ACC112 (cell line): ENCODE measurements around the gene C17orf67.

Source experiments
- H2AFZ ChIP-seq: fragments of 200-600 bp; sonication (generic); one replicate; pipeline ENCODE4 v1.6.0; 2017; ENCODE audit warnings: antibody characterized with exemption, low read length; ENCODE audit not compliant: unreplicated experiment
- H3K27ac ChIP-seq: fragments of 200-600 bp; sonication (generic); 2 replicates; pipeline ENCODE4 v1.5.1; 2014; ENCODE audit warnings: low read depth, mild to moderate bottlenecking, antibody characterized with exemption, low read length, moderate library complexity
- H3K27me3 ChIP-seq: fragments of 200-600 bp; sonication (generic); 2 replicates; pipeline ENCODE4 v1.6.1; 2014; ENCODE audit warnings: mild to moderate bottlenecking, antibody characterized with exemption, low read length, moderate library complexity, mixed read lengths; ENCODE audit not compliant: insufficient read depth
- H3K36me3 ChIP-seq: fragments of 200-600 bp; sonication (generic); 2 replicates; pipeline ENCODE4 v1.6.1; 2016; ENCODE audit warnings: mild to moderate bottlenecking, antibody characterized with exemption, low read length, moderate library complexity, mixed read lengths; ENCODE audit not compliant: insufficient read depth
- H3K4me1 ChIP-seq: fragments of 200-600 bp; sonication (generic); one replicate; pipeline ENCODE4 v1.6.1; 2016; ENCODE audit warnings: low read length, mixed read lengths; ENCODE audit not compliant: insufficient read depth, unreplicated experiment, control insufficient read depth
- H3K4me3 ChIP-seq: fragments of 200-600 bp; sonication (generic); 2 replicates; pipeline ENCODE4 v1.5.1; 2014; ENCODE audit warnings: mild to moderate bottlenecking, low read depth, low read length
- H3K79me2 ChIP-seq: fragments of 200-600 bp; sonication (generic); one replicate; pipeline ENCODE4 v1.6.0; 2016; ENCODE audit warnings: low read length; ENCODE audit not compliant: control insufficient read depth, unreplicated experiment, insufficient read depth

Gene C17orf67

DNA sequence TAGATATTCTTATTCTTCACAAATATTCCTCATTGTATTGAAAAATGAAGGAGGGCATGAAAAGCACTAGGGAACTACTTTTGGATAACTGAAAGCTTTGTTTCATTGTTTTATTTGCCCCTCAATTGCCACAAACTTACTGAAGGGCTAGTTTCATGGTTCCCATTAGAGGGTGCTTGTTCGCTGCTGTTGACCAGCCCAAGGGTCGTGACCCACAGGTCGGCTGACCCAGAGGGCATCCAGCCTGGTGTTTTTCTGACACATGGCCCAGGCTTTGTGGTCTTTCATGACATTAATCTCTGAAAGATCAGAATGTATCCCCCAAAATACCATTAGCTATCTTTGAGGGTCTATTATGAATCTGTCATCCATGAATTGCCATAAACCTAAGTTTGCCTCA is 30.3 kb upstream of the C17orf67 start:
- Histone ChIP-seq H3K27me3 (no peaks in the 10 kb centered on the region), H3K4me3 (no peak overlapping the region), H3K79me2 (no peaks in the 10 kb centered on the region), H3K27ac (no peak overlapping the region), H3K4me1 (peaks cover 5% of the 10 kb centered on the region), H2AFZ (no peak overlapping the region), H3K36me3 (no peaks in the 10 kb centered on the region)

GRCh38 chr17:56861899-56862298 is 28.2 kb upstream of the C17orf67 start:
- Histone ChIP-seq H3K79me2 (no peaks in the 10 kb centered on the region), H2AFZ (no peak overlapping the region), H3K36me3 (no peaks in the 10 kb centered on the region), H3K4me1 (no peaks in the 10 kb centered on the region), H3K4me3 (no peak overlapping the region), H3K27ac (no peak overlapping the region), H3K27me3 (no peaks in the 10 kb centered on the region)

DNA sequence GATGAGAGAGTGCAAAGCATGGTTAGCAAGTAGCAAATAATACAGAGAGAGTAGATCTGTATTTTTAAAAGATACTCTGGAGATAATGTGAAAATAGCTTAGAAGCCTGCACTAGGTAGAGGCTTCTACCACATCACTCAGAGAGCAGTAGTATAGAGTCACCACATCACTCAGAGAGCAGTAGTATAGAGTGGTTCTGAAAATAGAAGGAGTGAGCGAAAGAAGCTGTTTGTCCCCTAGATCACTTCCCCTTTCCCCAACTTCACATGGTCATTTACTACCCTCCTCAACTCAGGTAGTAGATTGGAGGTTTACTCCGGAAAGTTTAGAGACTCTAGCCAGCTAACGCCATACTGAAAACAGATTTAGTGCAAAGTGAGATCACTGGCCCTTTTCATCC is 17.3 kb upstream of the C17orf67 start:
- no peaks in the 10 kb centered on the region for H3K27me3 ChIP-seq
- no peak overlapping the region for H3K27ac ChIP-seq
- H3K79me2 ChIP-seq, result no peaks in the 10 kb centered on the region
- no peaks in the 10 kb centered on the region for H3K4me1 ChIP-seq
- H3K36me3 ChIP-seq, result no peaks in the 10 kb centered on the region; the same call in 1 of the 2 replicates
- no peak overlapping the region for H2AFZ ChIP-seq
- no peak overlapping the region for H3K4me3 ChIP-seq

- H3K36me3 ChIP-seq, result no peaks in the 10 kb centered on the region; the same call in 1 of the 2 replicates
- no peaks in the 10 kb centered on the region for H3K27me3 ChIP-seq
- H3K27ac ChIP-seq, result no peak overlapping the region
- no peak overlapping the region for H2AFZ ChIP-seq
- H3K4me1 ChIP-seq, result no peaks in the 10 kb centered on the region
- H3K79me2 ChIP-seq, result no peaks in the 10 kb centered on the region
- no peak overlapping the region for H3K4me3 ChIP-seq
Observed at GRCh38 chr17:56850591-56850990, 16.9 kb upstream of the C17orf67 start.

GRCh38 chr17:56849131-56849530 is 15.4 kb upstream of the C17orf67 start:
- Histone ChIP-seq H3K36me3 (peaks cover 2% of the 10 kb centered on the region; the same call in 1 of the 2 replicates), H3K4me3 (no peak overlapping the region), H3K4me1 (no peaks in the 10 kb centered on the region), H3K27me3 (no peaks in the 10 kb centered on the region), H3K79me2 (no peaks in the 10 kb centered on the region), H3K27ac (no peak overlapping the region), H2AFZ (no peak overlapping the region)

DNA sequence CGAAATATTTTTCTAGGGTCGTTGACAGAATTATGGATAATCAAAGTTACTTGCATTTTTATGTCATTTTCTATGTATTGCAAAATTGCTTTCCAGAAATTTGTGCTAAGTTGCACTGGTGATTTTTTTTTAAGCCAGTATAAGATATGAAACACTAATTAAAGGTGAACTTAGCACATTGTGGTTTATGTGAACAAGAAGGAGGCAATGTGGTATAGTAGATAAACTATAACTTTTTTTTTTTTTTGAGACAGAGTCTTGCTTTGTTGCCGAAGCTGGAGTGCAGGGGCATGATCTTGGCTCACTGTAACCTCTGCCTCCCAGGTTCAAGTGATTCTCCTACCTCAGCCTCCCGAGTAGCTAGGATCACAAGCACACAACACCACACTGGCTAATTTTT is 13.4 kb upstream of the C17orf67 start:
- 0 out of 2 replicates have a peak, but pooled peaks cover 2% of the 10 kb centered on the region for H3K36me3 ChIP-seq

DNA sequence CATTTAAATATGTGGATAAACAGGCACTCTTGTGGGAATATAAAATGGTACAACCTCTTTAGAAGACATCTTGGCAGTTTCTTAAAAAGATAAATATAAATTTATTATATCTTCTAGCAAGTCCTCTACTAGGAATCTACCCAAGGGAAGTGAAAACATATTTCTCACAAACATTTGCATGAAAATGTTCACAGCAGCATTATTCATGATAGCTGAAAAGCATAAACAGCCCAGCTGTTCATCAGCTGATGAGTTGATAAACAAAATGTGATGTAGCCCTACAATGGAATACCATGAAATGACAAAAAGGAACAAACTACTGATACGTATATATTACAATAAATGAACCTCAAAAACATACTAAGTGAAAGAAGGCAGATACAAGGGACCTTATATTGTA is 12.2 kb upstream of the C17orf67 start:
- H3K27ac ChIP-seq, result no peak overlapping the region
- H3K79me2 ChIP-seq, result no peaks in the 10 kb centered on the region
- H2AFZ ChIP-seq, result no peak overlapping the region
- H3K27me3 ChIP-seq, result no peaks in the 10 kb centered on the region
- H3K4me1 ChIP-seq, result no peaks in the 10 kb centered on the region
- H3K36me3 ChIP-seq, result 0 out of 2 replicates have a peak, but pooled peaks cover 2% of the 10 kb centered on the region
- H3K4me3 ChIP-seq, result no peak overlapping the region

More for the DNA sequence above, 13.4 kb upstream of the C17orf67 start:
- no peak overlapping the region for H3K27ac ChIP-seq
- H3K4me3 ChIP-seq, result no peak overlapping the region
- no peaks in the 10 kb centered on the region for H3K27me3 ChIP-seq
- no peaks in the 10 kb centered on the region for H3K79me2 ChIP-seq
- no peak overlapping the region for H2AFZ ChIP-seq
- no peaks in the 10 kb centered on the region for H3K4me1 ChIP-seq

DNA sequence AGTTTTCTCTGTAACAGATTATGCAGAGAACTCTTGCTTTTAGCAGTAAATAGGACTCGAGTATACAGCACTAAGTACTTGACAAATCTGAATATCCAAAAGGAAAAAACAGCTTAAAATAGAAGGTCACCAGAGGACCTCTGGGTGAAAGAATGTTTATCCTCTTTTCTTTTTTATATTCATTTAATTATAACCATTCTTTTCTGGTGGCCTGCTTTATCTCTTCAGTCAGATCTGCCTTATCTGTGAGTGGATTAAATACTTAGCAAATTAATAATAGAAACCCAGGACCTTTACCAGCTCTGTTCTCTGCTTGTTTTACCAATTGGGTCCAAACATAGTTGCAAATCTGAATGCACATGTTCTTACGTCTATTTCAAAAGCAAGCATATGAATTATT is 8.9 kb upstream of the C17orf67 start:
- Histone ChIP-seq H3K4me1 (no peaks in the 10 kb centered on the region), H3K36me3 (0 out of 2 replicates have a peak, but pooled peaks cover 2% of the 10 kb centered on the region), H3K79me2 (no peaks in the 10 kb centered on the region), H3K27me3 (no peaks in the 10 kb centered on the region), H3K4me3 (no peak overlapping the region), H2AFZ (no peak overlapping the region), H3K27ac (no peak overlapping the region)

GRCh38 chr17:56838687-56839086 is 5.0 kb upstream of the C17orf67 start:
- peaks cover 16% of the 10 kb centered on the region for H3K79me2 ChIP-seq
- H3K4me3 ChIP-seq, result no peak overlapping the region
- H3K27ac ChIP-seq, result no peak overlapping the region
- H2AFZ ChIP-seq, result no peak overlapping the region
- H3K4me1 ChIP-seq, result peaks cover 14% of the 10 kb centered on the region
- H3K27me3 ChIP-seq, result no peaks in the 10 kb centered on the region
- H3K36me3 ChIP-seq, result no peaks in the 10 kb centered on the region

GRCh38 chr17:56835264-56835585 is 1.5 kb upstream of the C17orf67 start:
- Histone ChIP-seq H3K4me1 (peaks cover 19% of the 10 kb centered on the region), H3K4me3 (peak overlapping the region; percentile 83), H2AFZ (no peak overlapping the region), H3K27me3 (no peaks in the 10 kb centered on the region), H3K79me2 (peaks cover 40% of the 10 kb centered on the region), H3K36me3 (no peaks in the 10 kb centered on the region), H3K27ac (no peak overlapping the region)

- Histone ChIP-seq H2AFZ (peak overlapping the region; percentile 98), H3K4me1 (peaks cover 19% of the 10 kb centered on the region), H3K4me3 (peak overlapping the region; percentile 83), H3K27me3 (no peaks in the 10 kb centered on the region), H3K36me3 (no peaks in the 10 kb centered on the region), H3K27ac (peak overlapping the region; percentile 36; the same call in 1 of the 2 replicates), H3K79me2 (peaks cover 40% of the 10 kb centered on the region)
Observed at GRCh38 chr17:56834380-56835263, 902 bp upstream of the C17orf67 start.
